ENCODE data around the gene LAMC3.

- TF ChIP-seq BHLHE40 (IDR thresholded peaks at IDR 0.05; ENCODE audit: borderline replicate concordance) = no peak
- TF ChIP-seq ZNF384 (IDR thresholded peaks at IDR 0.05) = no peak
- no peak for TF ChIP-seq NFRKB (IDR thresholded peaks at IDR 0.05)
- TF ChIP-seq ELF4 (IDR thresholded peaks at IDR 0.05) = no peak
- TF ChIP-seq, protein P1, sequence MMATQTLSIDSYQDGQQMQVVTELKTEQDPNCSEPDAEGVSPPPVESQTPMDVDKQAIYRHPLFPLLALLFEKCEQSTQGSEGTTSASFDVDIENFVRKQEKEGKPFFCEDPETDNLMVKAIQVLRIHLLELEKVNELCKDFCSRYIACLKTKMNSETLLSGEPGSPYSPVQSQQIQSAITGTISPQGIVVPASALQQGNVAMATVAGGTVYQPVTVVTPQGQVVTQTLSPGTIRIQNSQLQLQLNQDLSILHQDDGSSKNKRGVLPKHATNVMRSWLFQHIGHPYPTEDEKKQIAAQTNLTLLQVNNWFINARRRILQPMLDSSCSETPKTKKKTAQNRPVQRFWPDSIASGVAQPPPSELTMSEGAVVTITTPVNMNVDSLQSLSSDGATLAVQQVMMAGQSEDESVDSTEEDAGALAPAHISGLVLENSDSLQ (IDR thresholded peaks at IDR 0.05) = no peak
- TF ChIP-seq FOXK2 (IDR thresholded peaks at IDR 0.05) = no peak
- no peak for TF ChIP-seq L3MBTL2 (conservative IDR thresholded peaks at IDR 0.05)
- no peak for TF ChIP-seq SP1 (IDR thresholded peaks at IDR 0.05)
Observed at GRCh38 chr9:130983359-130983670, 25.7 kb upstream of the LAMC3 start.

All from HEK293T (cell line).